ENCODE data around the gene CHIA. TPM values are rescaled to one million over a fixed set of nuclear protein-coding genes. Genes with fewer than 3 reads are reported as not detected.

The CHIA gene
- polyA plus RNA-seq, 1 experiment, result not detected

DNA sequence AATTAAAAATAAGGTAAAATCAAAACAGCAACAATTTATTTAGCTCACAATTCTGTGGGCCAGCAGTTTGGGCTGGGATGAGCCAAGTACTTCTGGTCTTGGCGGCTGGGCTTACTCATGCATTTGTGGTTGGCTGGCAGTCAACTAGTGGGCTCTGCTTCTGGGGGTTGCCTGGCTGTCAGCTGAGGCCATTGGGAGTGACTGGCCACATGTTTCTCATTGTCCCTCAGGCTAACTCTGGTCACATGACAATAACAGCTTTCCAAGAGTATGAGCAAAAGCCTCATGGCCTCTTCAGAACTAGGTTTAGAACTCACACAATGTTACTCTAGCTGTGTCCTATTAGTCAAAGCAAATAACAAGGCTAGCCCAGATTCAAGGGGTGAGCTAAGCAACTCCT is 15.6 kb upstream of the CHIA start:
- ChIA-PET POLR2A (no interaction called here), CTCF (interaction anchor here (1.8 kb wide), 1 partner anchor 22 kb away, joined by 5 read pairs; no protein-coding TSS in a partner anchor)

DNA sequence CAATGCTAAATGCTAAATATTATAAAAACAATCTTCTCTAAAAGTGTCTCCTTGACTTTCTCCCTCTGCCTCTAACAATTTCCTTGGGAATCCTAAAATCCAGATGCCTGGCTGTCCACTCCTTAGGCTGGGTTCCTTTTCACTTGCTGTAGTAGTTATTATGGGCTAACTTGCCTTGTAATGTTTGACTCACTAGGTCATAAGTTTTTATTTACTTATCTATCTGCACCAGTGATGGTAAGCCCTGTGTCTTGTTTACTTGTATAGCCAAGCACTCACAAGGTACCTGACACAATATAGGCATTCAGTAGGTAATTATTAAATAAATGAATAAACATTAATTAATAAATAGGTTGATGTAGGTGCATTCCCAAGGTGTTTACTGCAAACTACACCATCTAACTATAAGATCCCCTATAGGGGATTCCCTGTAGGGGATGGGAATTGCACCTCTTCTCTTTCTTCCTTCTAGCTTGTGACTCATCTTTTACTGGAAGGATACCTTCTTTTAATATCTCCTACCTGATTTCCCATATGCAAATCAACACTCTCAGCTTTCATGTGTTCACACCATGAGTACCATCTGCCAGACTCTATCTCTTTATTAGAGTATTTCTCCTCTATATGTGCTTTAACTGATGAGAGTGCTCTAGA is 14.7 kb upstream of the CHIA start:
- no peak overlapping the region for H3K4me3 ChIP-seq (ENCODE audit: low read depth, low read length)
- peaks cover 8% of the 10 kb centered on the region for H3K27me3 ChIP-seq (ENCODE audit: control insufficient read depth, insufficient read depth, low read length)
- H3K36me3 ChIP-seq (ENCODE audit: control insufficient read depth, insufficient read depth, low read length), result no peaks in the 10 kb centered on the region
- TF ChIP-seq, protein P1, sequence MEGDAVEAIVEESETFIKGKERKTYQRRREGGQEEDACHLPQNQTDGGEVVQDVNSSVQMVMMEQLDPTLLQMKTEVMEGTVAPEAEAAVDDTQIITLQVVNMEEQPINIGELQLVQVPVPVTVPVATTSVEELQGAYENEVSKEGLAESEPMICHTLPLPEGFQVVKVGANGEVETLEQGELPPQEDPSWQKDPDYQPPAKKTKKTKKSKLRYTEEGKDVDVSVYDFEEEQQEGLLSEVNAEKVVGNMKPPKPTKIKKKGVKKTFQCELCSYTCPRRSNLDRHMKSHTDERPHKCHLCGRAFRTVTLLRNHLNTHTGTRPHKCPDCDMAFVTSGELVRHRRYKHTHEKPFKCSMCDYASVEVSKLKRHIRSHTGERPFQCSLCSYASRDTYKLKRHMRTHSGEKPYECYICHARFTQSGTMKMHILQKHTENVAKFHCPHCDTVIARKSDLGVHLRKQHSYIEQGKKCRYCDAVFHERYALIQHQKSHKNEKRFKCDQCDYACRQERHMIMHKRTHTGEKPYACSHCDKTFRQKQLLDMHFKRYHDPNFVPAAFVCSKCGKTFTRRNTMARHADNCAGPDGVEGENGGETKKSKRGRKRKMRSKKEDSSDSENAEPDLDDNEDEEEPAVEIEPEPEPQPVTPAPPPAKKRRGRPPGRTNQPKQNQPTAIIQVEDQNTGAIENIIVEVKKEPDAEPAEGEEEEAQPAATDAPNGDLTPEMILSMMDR (IDR thresholded peaks at IDR 0.05; ENCODE audit: insufficient read depth, low read depth, low read length), result no peak
- DNase-seq (ENCODE audit: low read depth), result no peak
- ChIA-PET POLR2A (no interaction called here), CTCF (interaction anchor here (0.7 kb wide), 1 partner anchor 246 kb away, joined by 3 read pairs; no protein-coding TSS in a partner anchor)

More for the DNA sequence above, 15.6 kb upstream of the CHIA start:
- Histone ChIP-seq H3K36me3 (ENCODE audit: control insufficient read depth, insufficient read depth, low read length) (no peaks in the 10 kb centered on the region), H3K27me3 (ENCODE audit: control insufficient read depth, insufficient read depth, low read length) (peaks cover 14% of the 10 kb centered on the region), H3K4me3 (ENCODE audit: low read depth, low read length) (no peak overlapping the region)
- TF ChIP-seq, protein P1 (IDR thresholded peaks at IDR 0.05; ENCODE audit: insufficient read depth, low read depth, low read length), result no peak
- DNase-seq (ENCODE audit: low read depth), result peak; percentile 77

DNA sequence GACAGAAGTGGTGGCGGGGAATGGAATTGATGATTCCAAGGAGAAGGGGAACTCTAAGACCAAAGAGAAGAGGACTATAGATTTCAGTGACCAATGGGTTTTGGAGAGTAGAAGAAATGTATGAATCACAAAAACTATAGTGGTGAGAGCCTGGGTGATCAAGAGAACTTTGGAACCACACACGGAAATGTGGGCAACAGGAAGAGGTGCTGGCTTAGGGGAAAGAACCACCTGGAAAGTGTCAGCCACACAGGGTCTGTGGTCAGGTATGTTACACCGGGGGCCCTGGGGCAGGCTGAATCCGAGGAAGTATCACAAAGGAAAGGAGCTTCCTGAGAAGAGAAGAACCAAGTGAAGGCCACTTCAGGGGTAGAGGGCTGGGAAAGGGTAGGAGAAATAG is 11.5 kb upstream of the CHIA start:
- TF ChIP-seq, protein P1 (IDR thresholded peaks at IDR 0.05; ENCODE audit: insufficient read depth, low read depth, low read length), result no peak
- CTCF ChIA-PET, result interaction anchor here (0.7 kb wide), 1 partner anchor 11 kb away, joined by 3 read pairs; no protein-coding TSS in a partner anchor
- Histone ChIP-seq H3K27me3 (ENCODE audit: control insufficient read depth, insufficient read depth, low read length) (peaks cover 2% of the 10 kb centered on the region; the same call in 1 of the 2 replicates), H3K4me3 (ENCODE audit: low read depth, low read length) (no peak overlapping the region), H3K36me3 (ENCODE audit: control insufficient read depth, insufficient read depth, low read length) (no peaks in the 10 kb centered on the region)
- POLR2A ChIA-PET, result no interaction called here
- DNase-seq (ENCODE audit: low read depth), result no peak

DNA sequence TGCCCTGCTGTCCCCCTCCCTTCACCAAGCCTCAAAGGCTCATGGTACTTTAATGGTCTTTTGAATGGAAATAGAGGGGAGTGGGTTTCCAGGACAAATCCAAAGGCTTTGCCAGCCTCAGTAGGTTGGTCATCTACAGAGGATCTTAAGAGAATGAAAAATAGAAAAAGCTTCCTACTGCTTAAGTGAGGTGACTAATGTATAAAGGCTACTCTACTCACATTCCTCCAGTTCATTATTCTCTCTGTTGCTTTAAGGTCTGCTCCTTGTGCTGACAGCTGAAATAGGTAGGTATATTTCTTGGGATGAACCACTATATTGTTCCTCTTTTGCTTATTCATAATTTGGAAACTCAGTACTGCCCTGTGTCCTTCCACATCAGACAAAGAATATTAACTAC is 10.4 kb upstream of the CHIA start:
- POLR2A ChIA-PET, result no interaction called here
- CTCF ChIA-PET, result no interaction called here

DNA sequence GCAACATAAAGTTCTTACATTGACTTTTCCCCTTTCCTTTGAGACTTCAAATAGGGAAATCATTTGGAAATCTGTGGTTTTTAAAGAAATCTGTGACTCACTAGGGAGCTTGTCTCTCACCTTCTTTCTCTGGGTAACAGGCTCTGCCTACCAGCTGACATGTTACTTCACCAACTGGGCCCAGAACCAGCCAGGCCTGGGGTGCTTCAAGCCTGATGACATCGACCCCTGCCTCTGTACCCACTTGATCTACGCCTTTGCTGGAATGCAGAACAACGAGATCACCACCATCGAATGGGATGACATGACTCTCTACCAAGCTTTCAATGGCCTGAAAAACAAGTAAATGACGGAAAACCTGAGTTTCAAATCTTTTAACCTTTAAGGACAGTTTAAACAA is 9.2 kb upstream of the CHIA start:
- POLR2A ChIA-PET, result no interaction called here

More for the DNA sequence above, 10.4 kb upstream of the CHIA start:
- TF ChIP-seq, protein P1 (IDR thresholded peaks at IDR 0.05; ENCODE audit: insufficient read depth, low read depth, low read length), result no peak
- no peaks in the 10 kb centered on the region for H3K36me3 ChIP-seq (ENCODE audit: control insufficient read depth, insufficient read depth, low read length)
- no peak overlapping the region for H3K4me3 ChIP-seq (ENCODE audit: low read depth, low read length)
- DNase-seq (ENCODE audit: low read depth), result no peak
- peaks cover 2% of the 10 kb centered on the region; the same call in 1 of the 2 replicates for H3K27me3 ChIP-seq (ENCODE audit: control insufficient read depth, insufficient read depth, low read length)

More for the DNA sequence above, 9.2 kb upstream of the CHIA start:
- DNase-seq (ENCODE audit: low read depth), result no peak
- CTCF ChIA-PET, result interaction anchor here (1.4 kb wide), 1 partner anchor 251 kb away, joined by 3 read pairs; no protein-coding TSS in a partner anchor
- TF ChIP-seq, protein P1 (IDR thresholded peaks at IDR 0.05; ENCODE audit: insufficient read depth, low read depth, low read length), result no peak
- Histone ChIP-seq H3K4me3 (ENCODE audit: low read depth, low read length) (no peak overlapping the region), H3K36me3 (ENCODE audit: control insufficient read depth, insufficient read depth, low read length) (no peaks in the 10 kb centered on the region), H3K27me3 (ENCODE audit: control insufficient read depth, insufficient read depth, low read length) (peaks cover 2% of the 10 kb centered on the region)
